AG09319 (cell line): ENCODE measurements around the gene SGCA.

Source experiments
- DNase-seq: peaks from one replicate; pipeline ENCODE4 v3.0.0-alpha.2; 2010; ENCODE audit warnings: low read depth; ENCODE audit errors: extremely low read depth
- CTCF ChIP-seq: IDR thresholded peaks from 2 replicates; pipeline ENCODE4 v1.5.1; 2011; ENCODE audit warnings: low read depth, mild to moderate bottlenecking, inconsistent platforms, low read length, moderate library complexity

The SGCA gene

GRCh38 chr17:50165466-50165865 is 339 bp upstream of the SGCA start:
- TF ChIP-seq CTCF: no peak

GRCh38 chr17:50166518-50167181 is 845 bp downstream of the SGCA start:
- no peak for DNase-seq
- no peak for TF ChIP-seq CTCF

More at GRCh38 chr17:50165466-50165865, 339 bp upstream of the SGCA start:
- DNase-seq: no peak

- DNase-seq: no peak
- TF ChIP-seq CTCF: no peak
These were observed 1.6 kb downstream of the SGCA start for GRCh38 chr17:50167371-50167770.

- no peak for DNase-seq
- no peak for TF ChIP-seq CTCF
These were observed 2.5 kb downstream of the SGCA start for GRCh38 chr17:50168319-50168718.

GRCh38 chr17:50169121-50169764 is 3.4 kb downstream of the SGCA start:
- DNase-seq: no peak
- TF ChIP-seq CTCF: peak; percentile 91

- TF ChIP-seq CTCF: no peak
These were observed 4.2 kb downstream of the SGCA start for GRCh38 chr17:50169881-50170459.

DNA sequence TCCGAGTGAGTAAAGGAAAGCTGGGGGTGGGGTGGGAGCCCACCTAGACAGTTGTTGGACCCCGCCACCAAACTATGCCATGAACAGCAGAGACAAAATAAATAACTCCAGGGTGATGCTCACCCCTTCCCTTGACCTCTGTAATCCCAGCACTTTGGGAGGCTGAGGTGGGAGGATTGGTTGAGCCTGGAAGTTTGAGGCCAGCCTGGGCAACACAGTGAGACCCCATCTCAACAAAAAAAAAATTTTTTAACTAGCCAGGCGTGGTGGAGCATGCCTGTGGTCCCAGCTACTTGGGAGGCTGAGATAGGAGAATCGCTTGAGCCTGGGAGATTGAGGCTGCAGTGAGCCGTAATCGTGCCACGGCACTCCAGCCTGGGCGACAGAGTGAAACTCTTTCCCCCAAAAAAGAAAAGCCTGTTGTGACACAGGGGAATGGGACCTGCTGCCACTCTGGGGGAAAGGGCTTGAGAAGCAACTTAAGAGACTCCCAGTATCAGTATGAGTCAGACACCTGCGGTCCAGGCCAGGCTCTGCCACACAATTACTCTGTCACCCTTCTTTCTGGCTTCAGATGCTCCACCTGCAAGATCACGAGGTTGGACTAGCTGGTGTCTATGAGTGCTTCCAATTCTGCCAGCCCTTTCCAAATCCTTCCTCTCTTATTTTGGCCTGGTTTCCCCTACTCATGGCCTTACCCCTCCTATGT is 5.0 kb downstream of the SGCA start:
- DNase-seq: no peak
- no peak for TF ChIP-seq CTCF

More at GRCh38 chr17:50169881-50170459, 4.2 kb downstream of the SGCA start:
- DNase-seq: no peak
